Measurements from ENCODE around the gene PMEPA1.

PMEPA1 gene

DNA sequence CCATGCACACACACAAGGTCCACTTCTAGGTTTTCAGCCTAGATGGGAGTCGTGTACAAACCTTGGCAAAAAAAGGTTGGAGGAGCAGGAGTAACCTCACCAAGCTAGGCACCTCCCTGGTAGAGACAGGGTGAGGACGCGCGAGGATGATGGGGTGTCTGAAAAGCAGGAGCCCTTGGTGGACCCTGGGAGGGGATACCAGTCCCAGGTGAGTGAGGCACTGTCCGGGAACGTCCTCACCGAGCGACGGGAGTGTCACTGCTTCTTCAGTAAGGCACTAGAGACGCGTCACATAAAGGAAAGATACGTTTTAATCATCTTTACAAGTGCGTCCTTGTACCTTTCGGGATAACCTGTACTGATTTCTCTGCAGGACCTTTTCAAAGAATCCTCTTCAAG lies 60.2 kb downstream of the PMEPA1 start:
- TF ChIP-seq, protein P1, sequence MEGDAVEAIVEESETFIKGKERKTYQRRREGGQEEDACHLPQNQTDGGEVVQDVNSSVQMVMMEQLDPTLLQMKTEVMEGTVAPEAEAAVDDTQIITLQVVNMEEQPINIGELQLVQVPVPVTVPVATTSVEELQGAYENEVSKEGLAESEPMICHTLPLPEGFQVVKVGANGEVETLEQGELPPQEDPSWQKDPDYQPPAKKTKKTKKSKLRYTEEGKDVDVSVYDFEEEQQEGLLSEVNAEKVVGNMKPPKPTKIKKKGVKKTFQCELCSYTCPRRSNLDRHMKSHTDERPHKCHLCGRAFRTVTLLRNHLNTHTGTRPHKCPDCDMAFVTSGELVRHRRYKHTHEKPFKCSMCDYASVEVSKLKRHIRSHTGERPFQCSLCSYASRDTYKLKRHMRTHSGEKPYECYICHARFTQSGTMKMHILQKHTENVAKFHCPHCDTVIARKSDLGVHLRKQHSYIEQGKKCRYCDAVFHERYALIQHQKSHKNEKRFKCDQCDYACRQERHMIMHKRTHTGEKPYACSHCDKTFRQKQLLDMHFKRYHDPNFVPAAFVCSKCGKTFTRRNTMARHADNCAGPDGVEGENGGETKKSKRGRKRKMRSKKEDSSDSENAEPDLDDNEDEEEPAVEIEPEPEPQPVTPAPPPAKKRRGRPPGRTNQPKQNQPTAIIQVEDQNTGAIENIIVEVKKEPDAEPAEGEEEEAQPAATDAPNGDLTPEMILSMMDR (IDR thresholded peaks at IDR 0.05; ENCODE audit: low read depth, low read length), result no peak
- no peak for DNase-seq (ENCODE audit: extremely low read depth, low read depth)

DNA sequence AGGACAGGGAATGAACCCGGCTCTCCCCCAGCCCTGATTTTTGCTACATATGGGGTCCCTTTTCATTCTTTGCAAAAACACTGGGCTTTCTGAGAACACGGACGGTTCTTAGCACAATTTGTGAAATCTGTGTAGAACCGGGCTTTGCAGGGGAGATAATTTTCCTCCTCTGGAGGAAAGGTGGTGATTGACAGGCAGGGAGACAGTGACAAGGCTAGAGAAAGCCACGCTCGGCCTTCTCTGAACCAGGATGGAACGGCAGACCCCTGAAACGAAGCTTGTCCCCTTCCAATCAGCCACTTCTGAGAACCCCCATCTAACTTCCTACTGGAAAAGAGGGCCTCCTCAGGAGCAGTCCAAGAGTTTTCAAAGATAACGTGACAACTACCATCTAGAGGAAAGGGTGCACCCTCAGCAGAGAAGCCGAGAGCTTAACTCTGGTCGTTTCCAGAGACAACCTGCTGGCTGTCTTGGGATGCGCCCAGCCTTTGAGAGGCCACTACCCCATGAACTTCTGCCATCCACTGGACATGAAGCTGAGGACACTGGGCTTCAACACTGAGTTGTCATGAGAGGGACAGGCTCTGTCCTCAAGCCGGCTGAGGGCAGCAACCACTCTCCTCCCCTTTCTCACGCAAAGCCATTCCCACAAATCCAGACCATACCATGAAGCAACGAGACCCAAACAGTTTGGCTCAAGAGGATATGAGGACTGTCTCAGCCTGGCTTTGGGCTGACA lies 60.8 kb downstream of the PMEPA1 start:
- TF ChIP-seq, protein P1 (IDR thresholded peaks at IDR 0.05; ENCODE audit: low read depth, low read length), result no peak
- DNase-seq (ENCODE audit: extremely low read depth, low read depth), result no peak

DNA sequence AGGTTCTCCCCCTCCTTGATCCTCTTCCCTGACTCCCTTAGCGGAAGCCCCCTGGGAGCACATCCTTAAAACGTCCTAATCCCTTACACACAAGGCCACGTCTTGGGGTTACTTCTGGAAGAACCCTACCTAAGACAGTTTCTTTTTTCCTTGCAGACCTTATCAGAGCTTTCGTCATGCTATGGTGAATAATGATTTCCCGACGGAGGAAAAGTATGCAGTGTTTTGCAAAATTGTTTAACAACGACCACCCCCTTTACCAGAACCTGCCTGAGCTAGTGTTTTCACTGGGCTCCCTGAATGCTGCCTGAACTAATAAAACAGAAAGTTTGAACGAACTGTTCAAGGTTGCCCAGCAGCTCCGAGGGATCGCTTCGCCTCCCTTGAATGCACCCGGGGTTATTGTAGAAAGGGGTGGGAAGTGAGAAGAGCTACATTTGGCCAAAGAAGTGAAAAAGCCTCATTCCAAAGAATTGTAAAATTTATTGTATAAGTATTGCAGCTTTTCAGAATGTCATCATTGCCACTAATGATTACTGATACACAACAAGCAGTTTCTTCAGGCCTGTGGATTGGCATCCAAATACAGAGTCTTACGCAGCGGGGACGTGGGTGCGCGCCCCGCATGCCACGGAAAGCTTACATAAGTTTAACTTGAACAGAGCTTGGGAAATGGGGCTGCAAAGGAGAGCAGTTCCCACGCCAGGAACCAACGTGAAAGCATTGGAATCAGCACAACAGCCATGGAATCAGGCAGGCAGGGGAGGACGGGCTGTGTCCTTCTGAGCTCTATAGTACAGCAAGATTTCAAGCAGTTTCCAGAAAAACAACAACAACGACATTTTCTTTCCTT lies 61.7 kb downstream of the PMEPA1 start:
- TF ChIP-seq, protein P1 (IDR thresholded peaks at IDR 0.05; ENCODE audit: low read depth, low read length), result no peak
- no peak for DNase-seq (ENCODE audit: extremely low read depth, low read depth)

DNA sequence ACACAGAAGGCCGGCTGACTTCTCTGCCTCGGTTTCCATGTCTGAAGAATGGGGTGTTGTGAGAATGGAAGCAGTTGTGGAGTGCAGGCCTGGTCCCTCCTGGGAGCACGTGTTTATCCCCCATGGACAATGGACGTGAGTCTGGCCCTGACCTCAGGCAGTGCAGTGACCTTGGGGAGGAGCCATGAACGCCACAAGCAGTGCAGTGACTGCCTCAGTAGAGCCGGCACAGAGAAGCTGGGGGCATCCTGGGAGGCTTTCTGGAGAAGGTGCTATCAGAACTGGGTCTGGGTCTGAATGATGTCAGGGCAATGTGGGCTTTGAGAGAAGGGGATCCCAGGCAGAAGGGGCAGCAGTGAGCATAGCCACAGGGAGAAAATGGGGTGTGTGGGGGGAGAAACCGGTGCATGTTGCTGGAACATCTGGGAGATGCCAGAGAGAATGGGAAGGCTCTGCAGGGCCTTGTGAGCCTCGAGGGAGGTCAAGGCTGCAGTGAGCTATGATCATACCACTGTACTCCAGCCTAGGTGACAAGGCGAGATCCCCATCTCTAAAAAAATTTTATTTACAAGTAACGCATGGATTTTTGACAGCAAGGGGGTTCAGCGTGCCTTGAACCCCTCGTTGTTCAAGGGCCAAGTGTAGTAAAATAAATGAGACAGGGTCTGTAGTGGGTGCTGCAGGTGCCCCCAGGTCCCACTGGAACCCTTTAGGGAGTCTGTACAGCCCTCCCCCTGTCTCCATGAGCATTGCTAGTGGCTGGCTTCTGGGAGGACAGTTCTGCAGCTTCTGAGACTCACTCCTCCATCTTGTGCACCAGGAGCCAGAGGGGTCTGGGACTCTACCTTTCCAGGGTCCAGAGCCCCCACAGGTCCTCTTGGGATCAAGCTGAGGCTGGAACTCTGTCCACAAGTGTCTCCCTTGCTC lies 62.5 kb downstream of the PMEPA1 start:
- TF ChIP-seq, protein P1 (IDR thresholded peaks at IDR 0.05; ENCODE audit: low read depth, low read length), result no peak
- no peak for DNase-seq (ENCODE audit: extremely low read depth, low read depth)

DNA sequence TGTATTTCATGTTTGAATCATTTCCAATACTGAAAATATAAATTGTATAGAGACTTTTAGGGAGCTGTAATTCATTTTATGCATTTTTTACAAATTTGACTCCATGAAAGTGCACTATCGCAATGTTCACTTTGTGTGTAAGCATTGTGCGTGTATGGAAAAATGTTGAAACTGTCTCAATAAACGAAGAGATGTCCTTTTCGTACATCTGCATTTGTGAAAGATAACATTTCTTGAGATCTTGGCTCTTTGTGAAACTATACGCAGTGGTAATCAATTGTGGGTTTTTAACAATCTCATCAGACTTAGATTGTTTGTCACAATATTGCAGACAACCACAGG lies 70.9 kb downstream of the PMEPA1 start:
- DNase-seq (ENCODE audit: extremely low read depth, low read depth), result no peak
- TF ChIP-seq, protein P1 (IDR thresholded peaks at IDR 0.05; ENCODE audit: low read depth, low read length), result no peak

DNA sequence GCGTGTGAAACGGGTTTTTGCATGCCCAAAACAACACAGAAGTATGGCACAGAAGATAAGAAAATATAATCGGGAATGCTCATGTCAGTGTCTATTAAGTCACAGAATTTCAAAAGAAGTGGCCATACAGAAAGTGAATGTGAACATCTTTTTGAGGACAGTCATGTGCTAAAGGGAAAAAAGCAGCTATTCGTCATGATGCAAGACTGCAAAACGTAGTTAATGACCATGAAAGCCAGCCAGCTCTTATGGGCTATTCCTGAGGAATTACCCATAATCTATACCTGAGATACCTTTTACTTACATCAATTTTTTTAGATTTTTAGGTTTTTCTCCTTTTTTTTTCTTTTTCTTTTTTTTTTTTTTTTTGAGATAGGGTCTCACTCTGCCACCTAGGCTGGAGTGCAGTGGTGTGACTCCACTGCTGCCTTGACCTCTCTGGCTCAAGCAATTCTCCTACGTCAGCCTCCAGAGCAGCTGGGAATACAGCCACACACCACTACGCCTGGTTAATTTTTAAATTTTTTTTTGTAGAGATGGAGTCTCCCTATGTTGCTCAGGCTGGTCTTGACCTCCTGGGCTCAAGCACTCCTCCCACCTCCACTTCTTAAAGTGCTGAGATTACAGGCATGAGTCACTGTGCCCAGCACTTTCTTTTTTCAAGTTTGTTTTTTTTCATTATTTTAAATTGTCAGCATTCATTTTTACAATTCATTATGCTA lies 71.5 kb downstream of the PMEPA1 start:
- DNase-seq (ENCODE audit: extremely low read depth, low read depth), result no peak
- TF ChIP-seq, protein P1 (IDR thresholded peaks at IDR 0.05; ENCODE audit: low read depth, low read length), result no peak

All from AG09319 (cell line).